OCI-LY7 (cell line): ENCODE measurements around the gene KIRREL3. TPM values are rescaled to one million over a fixed set of nuclear protein-coding genes. Genes with fewer than 3 reads are reported as not detected.
A peak's percentile ranks its signal among the peaks of the same experiment; 100 is the strongest.

Experiments
- BruUV-seq: library from RNA; stranded (reverse); fragments of 400-500 nt; replicated peaks from 2 replicates; lab custom pipeline; 2021; lab: Mats Ljungman, UMichigan
- CTCF ChIA-PET: fragments of 300-600 bp; sonication (Branson Sonifier 250); formaldehyde crosslinking; loops from one replicate; lab custom pipeline; 2022; ENCODE audit warnings: antibody characterized with exemption; ENCODE audit not compliant: unreplicated experiment; lab: Charles Lee
- POLR2A ChIA-PET: fragments of 300-600 bp; sonication (Branson Sonifier 250); formaldehyde crosslinking; loops from one replicate; lab custom pipeline; 2022; ENCODE audit warnings: antibody characterized with exemption; lab: Charles Lee
- DNase-seq: peaks from one replicate; pipeline ENCODE4 v3.0.0-alpha.2; 2015; ENCODE audit warnings: low spot score
- H2AFZ ChIP-seq: fragments of 200-600 bp; sonication (generic), shearing (Covaris generic); 2 replicates; pipeline ENCODE4 v1.6.1; 2014; ENCODE audit warnings: mild to moderate bottlenecking, antibody characterized with exemption, low read length, moderate library complexity
- H3K27ac ChIP-seq: fragments of 200-600 bp; sonication (generic); 2 replicates; pipeline ENCODE4 v1.5.1; 2014; ENCODE audit warnings: mixed run types, low read depth, mild to moderate bottlenecking, moderate library complexity, low read length, inconsistent platforms; ENCODE audit not compliant: poor library complexity, severe bottlenecking
- H3K36me3 ChIP-seq: fragments of 200-600 bp; sonication (generic); 2 replicates; pipeline ENCODE4 v1.6.1; 2014; ENCODE audit warnings: mild to moderate bottlenecking, antibody characterized with exemption, low read length, moderate library complexity, mixed read lengths; ENCODE audit not compliant: insufficient read depth
- H3K4me1 ChIP-seq: fragments of 200-600 bp; sonication (generic); 2 replicates; pipeline ENCODE4 v1.5.1; 2014; ENCODE audit warnings: mild to moderate bottlenecking, low read length; ENCODE audit not compliant: insufficient read depth, poor library complexity, severe bottlenecking
- H3K4me2 ChIP-seq: fragments of 200-600 bp; sonication (generic); 2 replicates; pipeline ENCODE4 v1.6.1; 2014; ENCODE audit warnings: mild to moderate bottlenecking, low read length
- H3K4me3 ChIP-seq: fragments of 200-600 bp; sonication (generic); 2 replicates; pipeline ENCODE4 v1.5.1; 2014; ENCODE audit warnings: mild to moderate bottlenecking, low read depth, low read length; ENCODE audit not compliant: poor library complexity, severe bottlenecking
- H3K79me2 ChIP-seq: fragments of 200-600 bp; sonication (generic); 2 replicates; pipeline ENCODE4 v1.6.1; 2016; ENCODE audit warnings: low read depth, mild to moderate bottlenecking, low read length, moderate library complexity, mixed read lengths; ENCODE audit not compliant: insufficient read depth
- H3K9me2 ChIP-seq: fragments of 200-600 bp; sonication (generic); 2 replicates; pipeline ENCODE4 v1.6.1; 2016; ENCODE audit warnings: mild to moderate bottlenecking, low read length, mixed read lengths; ENCODE audit not compliant: insufficient read depth
- H3K9me3 ChIP-seq: fragments of 200-600 bp; sonication (generic); 2 replicates; pipeline ENCODE4 v1.6.1; 2014; ENCODE audit warnings: mild to moderate bottlenecking, mixed run types, low read length, mixed read lengths
- H4K20me1 ChIP-seq: fragments of 200-600 bp; sonication (generic); 2 replicates; pipeline ENCODE4 v1.6.1; 2014; ENCODE audit warnings: mild to moderate bottlenecking, antibody characterized with exemption, low read length, moderate library complexity, mixed read lengths; ENCODE audit not compliant: insufficient read depth
- EZH2phosphoT487 ChIP-seq: fragments of 200-600 bp; sonication (generic); IDR thresholded peaks from 2 replicates; pipeline ENCODE4 v1.6.1; 2018; ENCODE audit warnings: low read depth, borderline replicate concordance, mild to moderate bottlenecking, mixed run types, antibody characterized with exemption, low read length, moderate library complexity, mixed read lengths
- intact Hi-C: fragments of 100-400 bp; cut with micrococcal nuclease; formaldehyde crosslinking; loops from one replicate; pipeline ENCODE4 v1.10.0; 2022; ENCODE audit not compliant: unreplicated experiment
- total RNA-seq, 2 experiments: library from RNA; depleted of rRNA in 1 of 2; stranded (reverse); fragments of >200 nt in 1 of 2; shearing (Covaris generic) in 1 of 2; gene quantifications; 2 replicates each; pipeline ENCODE4 v1.2.3, GENCODE V29; 2014 to 2022
- TF ChIP-seq, protein P1 (sequence below): fragments of 200-600 bp; sonication (generic); conservative IDR thresholded peaks from 2 replicates; pipeline ENCODE4 v1.5.1; 2014; ENCODE audit warnings: mild to moderate bottlenecking, antibody characterized with exemption, low read length, moderate library complexity, mixed read lengths

Gene KIRREL3
- total RNA-seq, 2 experiments from 2014 or later, result not detected

DNA sequence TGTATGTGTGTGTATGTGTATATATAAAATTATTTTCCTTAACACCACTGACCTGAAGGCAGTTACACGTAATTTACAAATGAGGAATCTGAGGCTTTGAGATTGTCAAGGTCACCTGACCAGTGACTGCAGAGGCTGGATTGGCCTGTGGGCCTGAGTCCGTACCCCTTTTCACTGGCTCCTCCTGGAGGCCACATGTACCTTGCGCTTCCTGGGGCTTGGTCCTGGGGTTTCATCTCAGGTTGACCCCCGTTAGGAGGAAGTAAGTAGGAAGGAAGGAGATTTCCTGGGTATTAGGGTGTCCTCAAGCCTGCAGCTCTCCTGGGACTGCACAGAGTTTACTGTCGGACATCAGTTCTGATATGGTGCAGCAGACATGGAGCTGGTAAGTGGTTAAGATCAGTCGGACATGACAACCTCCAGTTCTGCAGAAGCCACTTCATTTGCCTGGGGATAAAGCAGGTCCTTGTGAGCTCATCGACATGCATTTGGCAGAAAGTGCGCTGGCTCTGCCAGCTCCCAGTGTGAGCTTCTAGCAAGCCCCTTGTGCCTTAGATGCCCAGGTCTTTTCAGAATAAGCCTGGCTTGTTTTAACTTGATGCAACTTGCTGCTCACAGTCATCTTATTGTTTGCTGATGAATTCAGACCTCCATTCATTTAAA is 608.5 kb downstream of the KIRREL3 start:
- POLR2A ChIA-PET, result interaction anchor here (0.6 to 1.4 kb wide), 6 partner anchors 11 to 486 kb away, joined by 3 to 7 read pairs (median 4); no protein-coding TSS in a partner anchor
- Histone ChIP-seq H3K4me1 (peaks cover 17% of the 10 kb centered on the region), H3K27ac (no peak overlapping the region), H2AFZ (no peak overlapping the region), H3K9me3 (no peaks in the 10 kb centered on the region), H3K9me2 (no peaks in the 10 kb centered on the region), H3K79me2 (no peaks in the 10 kb centered on the region), H4K20me1 (no peaks in the 10 kb centered on the region), H3K4me3 (peak overlapping the region; percentile 17), H3K4me2 (peak overlapping the region; percentile 52), H3K36me3 (no peaks in the 10 kb centered on the region)
- CTCF ChIA-PET, result interaction anchor here (0.5 kb wide), 1 partner anchor 9 kb away, joined by 7 read pairs; no protein-coding TSS in a partner anchor
- DNase-seq, result peak; percentile 38
- no TSS peak for BruUV-seq
- TF ChIP-seq EZH2phosphoT487, result no peak
- TF ChIP-seq, protein P1, sequence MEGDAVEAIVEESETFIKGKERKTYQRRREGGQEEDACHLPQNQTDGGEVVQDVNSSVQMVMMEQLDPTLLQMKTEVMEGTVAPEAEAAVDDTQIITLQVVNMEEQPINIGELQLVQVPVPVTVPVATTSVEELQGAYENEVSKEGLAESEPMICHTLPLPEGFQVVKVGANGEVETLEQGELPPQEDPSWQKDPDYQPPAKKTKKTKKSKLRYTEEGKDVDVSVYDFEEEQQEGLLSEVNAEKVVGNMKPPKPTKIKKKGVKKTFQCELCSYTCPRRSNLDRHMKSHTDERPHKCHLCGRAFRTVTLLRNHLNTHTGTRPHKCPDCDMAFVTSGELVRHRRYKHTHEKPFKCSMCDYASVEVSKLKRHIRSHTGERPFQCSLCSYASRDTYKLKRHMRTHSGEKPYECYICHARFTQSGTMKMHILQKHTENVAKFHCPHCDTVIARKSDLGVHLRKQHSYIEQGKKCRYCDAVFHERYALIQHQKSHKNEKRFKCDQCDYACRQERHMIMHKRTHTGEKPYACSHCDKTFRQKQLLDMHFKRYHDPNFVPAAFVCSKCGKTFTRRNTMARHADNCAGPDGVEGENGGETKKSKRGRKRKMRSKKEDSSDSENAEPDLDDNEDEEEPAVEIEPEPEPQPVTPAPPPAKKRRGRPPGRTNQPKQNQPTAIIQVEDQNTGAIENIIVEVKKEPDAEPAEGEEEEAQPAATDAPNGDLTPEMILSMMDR, result peak; percentile 54; the same call in 1 of the 2 replicates
- intact Hi-C loops, result no loop called here

DNA sequence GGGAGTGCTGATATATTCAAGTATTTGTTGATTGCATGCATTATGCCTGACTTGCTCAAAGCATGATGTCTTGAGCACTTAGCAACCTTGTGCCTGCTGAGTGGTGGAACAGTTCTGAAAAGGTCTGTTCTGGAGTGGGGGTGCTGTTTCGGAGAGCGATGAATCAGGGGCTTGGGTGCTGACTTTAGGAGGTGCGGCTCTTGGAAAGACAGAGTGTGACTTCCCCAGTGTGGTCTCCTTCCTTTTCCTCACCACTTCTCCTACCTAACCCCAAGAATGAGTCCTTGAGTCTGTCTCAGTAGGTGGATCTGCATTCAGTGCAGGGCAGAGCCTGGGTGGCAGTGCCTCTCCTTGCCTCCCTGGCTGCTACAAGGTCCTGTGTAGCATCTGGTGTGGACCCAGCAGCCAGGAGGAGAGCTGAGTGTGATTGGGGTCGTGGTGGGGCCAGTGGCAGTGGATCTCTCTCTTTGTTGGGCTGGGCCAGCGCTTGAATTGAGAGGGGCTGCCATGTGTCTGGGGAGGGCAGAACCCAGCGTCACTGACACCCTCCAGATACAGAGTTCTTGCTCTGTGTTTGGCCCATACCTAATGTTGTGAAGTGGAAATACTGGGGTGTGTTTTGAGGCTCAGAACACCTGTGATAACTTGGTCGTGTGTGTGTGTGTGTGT is 609.1 kb downstream of the KIRREL3 start:
- BruUV-seq, result no TSS peak
- no peak for DNase-seq
- Histone ChIP-seq H3K4me2 (0 out of 2 replicates have a peak overlapping the region, but pooled peaks have one; percentile 52), H3K79me2 (no peaks in the 10 kb centered on the region), H2AFZ (no peak overlapping the region), H3K4me1 (peaks cover 19% of the 10 kb centered on the region), H4K20me1 (no peaks in the 10 kb centered on the region), H3K4me3 (no peak overlapping the region), H3K36me3 (no peaks in the 10 kb centered on the region), H3K9me2 (no peaks in the 10 kb centered on the region), H3K9me3 (no peaks in the 10 kb centered on the region), H3K27ac (no peak overlapping the region)
- CTCF ChIA-PET, result no interaction called here
- intact Hi-C loops, result no loop called here
- POLR2A ChIA-PET, result interaction anchor here (0.9 to 1.4 kb wide), 2 partner anchors 11 to 93 kb away, joined by 3 read pairs; no protein-coding TSS in a partner anchor
- no peak for TF ChIP-seq EZH2phosphoT487

DNA sequence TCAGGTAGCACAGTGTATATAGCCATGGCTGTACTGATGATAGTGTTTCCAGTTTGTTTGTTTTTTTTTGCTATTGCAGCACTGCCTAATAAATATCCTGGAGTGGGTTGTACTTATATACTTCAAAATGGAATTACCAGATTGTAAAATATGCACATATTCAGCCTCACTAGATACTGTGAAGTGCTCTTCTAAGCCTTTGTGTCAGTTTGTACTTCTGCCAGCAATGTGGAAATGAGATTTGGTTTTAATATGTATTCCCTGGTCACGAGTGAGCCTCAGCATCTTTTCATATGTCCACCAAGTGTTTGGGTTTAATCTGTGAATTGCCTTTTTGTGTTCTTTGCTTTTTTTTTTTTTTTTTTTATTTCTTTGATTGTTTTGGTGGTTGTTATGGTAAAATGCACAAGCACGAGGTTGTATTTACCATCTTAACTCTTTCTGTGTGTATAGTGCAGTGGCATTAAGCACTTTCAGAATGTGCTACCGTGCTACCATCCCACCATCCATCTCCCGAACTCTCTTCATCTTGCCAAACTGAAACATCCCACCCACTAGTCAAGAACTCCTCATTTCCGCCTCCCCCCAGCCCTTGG is 610.2 kb downstream of the KIRREL3 start:
- BruUV-seq, result no TSS peak
- no peak overlapping the region for H2AFZ ChIP-seq
- H3K4me3 ChIP-seq, result no peak overlapping the region
- ChIA-PET CTCF (no interaction called here), POLR2A (no interaction called here)
- no peaks in the 10 kb centered on the region for H3K79me2 ChIP-seq
- TF ChIP-seq EZH2phosphoT487, result no peak
- TF ChIP-seq, protein P1, result no peak
- intact Hi-C loops, result no loop called here
- H3K9me2 ChIP-seq, result no peaks in the 10 kb centered on the region
- no peaks in the 10 kb centered on the region for H4K20me1 ChIP-seq
- no peaks in the 10 kb centered on the region for H3K9me3 ChIP-seq
- H3K27ac ChIP-seq, result no peak overlapping the region
- H3K4me2 ChIP-seq, result no peak overlapping the region
- no peak for DNase-seq
- H3K4me1 ChIP-seq, result peaks cover 22% of the 10 kb centered on the region
- no peaks in the 10 kb centered on the region for H3K36me3 ChIP-seq
